GM18499 (cell line): Measurements from ENCODE around the gene CREG2.
"Not testable (repeated sequence)": the region's sequence is repeated elsewhere in the genome, so short reads cannot be mapped to it uniquely, and the experiment has no call there.

ENCODE experiments used
- ATAC-seq: cut with Tn5 transposase; IDR thresholded peaks from one replicate; pipeline ENCODE4 v1.9.1; 2021; ENCODE audit warnings: moderate number of reproducible peaks; ENCODE audit not compliant: insufficient read depth, unreplicated experiment

The CREG2 gene

DNA sequence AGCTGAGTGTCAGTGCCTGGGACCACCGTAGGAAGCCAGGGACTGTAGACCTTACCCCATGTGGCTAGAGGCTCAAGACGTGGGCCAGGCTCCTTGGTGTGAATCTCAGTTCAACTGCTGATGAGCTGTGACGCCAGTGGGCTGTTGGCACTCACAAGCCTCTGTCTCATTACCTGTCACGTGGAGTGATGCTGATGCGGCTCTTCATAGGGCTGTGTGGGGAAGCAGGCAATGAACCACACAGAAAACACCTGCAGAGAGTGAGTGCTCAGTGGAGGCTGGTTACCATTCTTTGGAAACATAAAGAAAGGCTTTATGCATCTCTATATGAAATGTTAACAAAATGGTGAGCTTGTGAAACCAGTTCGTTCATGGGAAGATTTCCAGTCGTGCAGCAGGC lies 36.1 kb downstream of the CREG2 start:
- ATAC-seq: no peak

DNA sequence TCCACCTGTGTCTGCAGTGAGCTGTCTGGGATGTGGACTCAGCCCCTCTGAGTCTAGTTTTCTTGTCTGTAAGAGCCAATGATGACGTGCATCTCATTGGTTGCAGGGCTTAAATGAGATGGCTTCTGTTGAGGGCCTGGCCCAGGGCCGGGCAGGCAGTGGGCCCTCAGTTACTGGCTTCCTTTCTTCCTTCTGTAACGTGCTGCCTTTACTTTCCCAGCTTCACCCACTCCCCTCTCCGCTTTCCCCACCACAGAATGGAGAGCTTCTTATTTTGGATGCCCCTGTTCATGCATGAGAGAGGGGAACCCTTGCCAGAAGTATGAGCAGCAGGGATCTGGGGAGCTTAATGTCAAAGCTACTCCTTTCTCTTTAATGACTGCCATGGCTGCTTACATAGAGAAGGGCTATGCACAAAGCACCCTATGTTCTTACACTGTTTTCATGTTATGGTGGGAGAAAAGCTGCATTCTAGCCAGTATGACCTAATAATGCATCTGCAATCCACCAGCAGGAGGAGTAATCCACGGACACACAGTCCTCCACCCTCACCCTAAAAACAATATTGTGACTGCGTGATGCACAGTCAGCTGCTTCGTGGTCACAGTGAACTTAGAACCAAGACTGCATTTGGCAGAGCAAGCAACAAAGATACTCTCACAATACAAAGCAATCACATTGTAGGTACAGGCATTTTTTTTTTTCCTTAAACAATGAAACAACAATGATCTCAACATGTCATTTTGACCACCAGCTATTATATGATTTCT lies 37.2 kb downstream of the CREG2 start:
- ATAC-seq: no peak

DNA sequence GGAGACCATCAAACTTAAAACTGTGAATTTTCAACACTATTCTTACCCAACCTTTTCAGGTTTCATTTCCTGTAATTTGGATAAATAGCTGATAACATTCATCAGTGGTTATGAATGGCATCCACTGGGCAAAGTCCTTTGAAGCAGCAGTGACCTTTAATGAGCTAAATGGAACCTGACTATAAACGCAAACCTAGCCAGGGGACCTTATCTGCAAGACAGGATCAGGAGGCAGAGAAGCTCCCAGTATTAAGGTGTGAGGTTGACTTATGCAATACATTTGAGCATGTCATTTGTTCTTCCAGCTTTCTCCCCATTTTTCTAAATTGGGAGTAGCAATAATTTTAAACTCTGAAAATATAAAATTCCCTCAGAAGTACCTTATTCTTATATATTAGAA lies 38.4 kb downstream of the CREG2 start:
- no peak for ATAC-seq

DNA sequence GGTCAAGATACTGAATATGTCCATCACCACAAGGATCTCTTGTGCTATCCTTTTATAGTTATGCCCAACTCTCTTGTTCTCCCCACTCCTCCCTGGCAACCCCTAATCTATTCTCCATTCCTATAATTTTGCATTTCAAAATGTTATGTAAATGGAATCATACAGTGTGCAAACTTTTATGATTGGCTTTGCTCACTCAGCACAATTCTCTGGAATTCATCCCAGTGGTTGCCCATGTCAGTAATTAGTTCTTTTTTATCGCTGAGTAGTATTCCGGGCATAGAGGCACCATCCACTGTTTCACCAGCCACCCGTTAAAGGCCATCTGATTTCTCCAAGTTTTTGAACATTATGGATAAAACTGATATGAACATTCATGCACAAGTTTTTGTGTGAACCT lies 40.4 kb downstream of the CREG2 start:
- no peak for ATAC-seq

DNA sequence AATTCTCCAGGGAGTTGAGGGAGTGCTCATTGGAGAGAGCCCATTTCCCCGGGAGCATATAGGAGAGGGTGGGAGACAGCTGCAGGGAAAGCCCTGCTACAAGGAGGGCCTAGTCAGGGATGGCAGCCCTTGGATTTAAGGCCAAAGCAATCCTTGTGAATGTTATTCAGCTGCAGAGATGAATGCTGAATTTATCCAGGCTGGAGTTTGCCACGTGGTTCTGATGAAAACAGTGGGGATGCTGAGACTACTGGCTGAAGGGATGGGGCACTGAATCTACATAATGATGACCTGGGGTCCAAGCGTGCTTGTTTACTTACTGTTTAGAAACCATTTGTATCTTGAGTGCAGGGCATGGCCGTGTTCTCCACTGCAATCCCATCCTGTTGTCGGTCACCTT lies 43.2 kb downstream of the CREG2 start:
- ATAC-seq: no peak

DNA sequence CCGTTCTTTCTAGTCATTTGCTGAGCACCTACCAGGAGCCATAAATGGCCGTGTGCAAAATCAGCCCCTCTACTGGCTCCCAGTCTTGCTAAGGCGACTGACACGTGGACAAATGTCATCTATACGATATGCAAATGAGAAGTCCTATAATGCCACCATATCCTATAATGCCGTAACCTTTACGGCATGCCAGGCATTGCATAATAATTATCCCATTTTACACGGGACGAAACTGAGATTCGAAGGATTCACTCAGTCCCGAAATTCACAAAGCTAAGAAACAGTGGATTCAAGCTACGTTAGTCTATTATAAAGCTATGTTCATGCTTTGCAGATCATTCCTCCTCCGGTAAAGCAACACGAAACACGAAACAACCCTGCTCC lies 44.7 kb downstream of the CREG2 start:
- no peak for ATAC-seq

DNA sequence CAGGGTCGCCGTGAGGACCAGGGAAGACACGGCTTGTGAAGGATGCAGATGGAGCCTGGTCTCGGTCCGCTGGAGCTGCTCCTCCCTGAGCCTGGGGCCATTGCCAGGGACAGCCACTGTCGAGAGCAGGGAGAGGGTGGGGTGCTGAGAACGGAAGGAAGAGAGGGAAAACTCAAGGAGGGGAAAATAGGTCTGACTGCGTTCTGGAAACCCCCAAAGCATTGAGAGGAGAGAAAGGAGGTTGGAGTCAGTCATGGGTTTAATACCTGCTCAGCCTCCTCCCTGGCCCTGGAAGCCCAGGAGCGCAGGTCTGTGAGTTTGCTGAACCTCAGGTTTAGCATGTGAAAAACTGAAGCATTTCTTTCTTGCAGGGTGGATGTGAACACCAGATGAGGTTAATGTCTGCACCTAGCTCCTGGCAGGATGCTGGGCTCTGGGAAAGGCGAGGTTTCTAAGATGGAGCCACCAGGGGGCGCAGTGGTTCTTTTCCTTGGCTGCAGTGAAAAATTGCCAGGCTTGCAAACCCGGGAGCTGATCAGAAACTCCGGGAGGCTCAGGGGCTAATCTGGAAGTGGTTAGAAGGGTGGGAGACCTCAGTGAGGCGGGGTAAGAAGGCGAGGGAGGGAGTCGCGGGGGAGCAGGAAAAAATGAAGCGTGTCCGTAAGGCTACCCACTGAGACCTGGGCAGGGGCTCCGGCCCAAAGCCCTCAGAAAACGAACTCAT lies 45.2 kb downstream of the CREG2 start:
- no peak for ATAC-seq

DNA sequence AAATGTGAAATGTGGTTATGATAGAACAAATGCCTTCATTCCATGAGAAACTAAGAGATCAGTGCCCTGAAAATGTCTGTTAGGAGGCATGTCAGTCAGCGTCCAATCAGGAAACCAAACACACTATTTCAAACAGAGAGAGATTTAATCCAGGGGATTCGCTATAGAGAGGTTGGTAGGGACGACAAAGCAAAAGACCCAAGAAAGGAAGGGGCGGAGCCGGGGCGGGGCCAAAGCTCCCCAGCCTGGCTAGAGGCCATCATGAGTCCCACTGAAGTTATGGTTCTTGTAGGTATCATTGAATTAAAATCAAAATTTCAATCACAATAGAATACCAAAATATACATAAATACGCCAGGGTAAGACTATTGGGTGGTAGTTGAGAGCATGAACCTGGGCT lies 45.9 kb downstream of the CREG2 start:
- ATAC-seq: no peak

DNA sequence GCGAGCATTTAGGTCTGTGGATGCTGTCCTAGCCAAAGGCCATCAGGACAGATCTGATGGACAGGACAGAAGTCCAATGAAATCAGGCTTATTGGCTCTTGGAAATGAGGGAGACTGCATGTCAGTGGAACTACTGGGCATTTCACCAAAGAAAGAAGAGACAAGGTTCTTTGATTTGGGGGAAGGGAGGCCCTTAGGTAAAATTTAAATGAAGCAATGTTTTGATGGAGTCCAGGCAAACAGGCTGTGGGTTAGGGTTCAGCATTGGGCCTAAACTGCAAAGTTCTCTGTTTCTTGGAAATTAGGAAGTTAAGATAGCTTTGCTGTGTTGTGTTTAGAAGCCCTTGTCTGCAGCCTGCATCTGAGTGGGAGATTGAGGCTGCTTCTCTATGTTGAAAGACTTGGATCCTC lies 47.2 kb downstream of the CREG2 start:
- ATAC-seq: no peak

DNA sequence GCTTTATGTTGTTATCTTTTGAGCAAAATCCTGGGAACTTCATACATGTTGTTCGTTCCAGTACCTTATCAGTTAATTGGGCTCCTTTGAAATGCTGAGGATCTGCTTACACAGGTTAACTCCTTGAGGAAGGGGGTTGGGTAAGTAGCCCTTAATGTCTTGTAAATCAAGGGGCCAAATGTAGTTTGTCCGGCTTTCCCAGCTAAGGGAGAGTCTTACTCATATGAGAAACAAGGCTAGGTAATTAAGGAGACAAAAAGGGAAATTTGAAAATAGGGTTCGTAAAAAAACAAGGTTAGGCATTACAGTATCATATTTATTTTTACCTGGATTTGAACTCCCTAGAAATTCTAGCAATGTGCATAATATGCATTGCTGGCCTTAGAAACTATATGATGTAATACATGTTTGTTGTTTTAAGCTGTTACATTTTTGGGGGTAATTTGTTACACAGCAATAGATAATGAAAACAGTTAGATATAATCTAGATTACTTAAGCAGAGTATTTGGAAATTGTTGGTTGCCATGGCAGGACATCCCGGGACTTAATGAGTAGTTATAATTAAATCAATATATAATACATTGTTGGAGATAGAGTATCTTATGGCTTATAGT lies 47.9 kb downstream of the CREG2 start:
- no peak for ATAC-seq

DNA sequence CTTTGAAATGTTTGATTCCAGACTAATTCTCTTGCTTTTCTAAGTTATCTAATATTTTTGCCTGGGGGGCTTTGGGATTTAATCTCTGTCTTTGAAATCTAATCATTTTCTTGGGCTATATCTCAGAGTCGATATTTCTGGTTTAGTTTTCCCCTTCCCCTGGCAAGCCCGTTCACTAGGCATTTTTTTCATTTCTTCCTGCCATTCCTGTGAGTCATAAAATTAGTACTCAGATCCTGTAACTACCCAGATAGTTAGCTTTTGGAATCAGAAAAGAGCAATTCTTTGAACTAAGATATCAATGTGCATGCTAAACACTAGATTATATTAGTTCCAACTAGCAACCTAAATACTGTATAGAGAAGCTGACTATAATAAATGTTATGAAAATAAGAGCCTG lies 49.4 kb downstream of the CREG2 start:
- no peak for ATAC-seq

DNA sequence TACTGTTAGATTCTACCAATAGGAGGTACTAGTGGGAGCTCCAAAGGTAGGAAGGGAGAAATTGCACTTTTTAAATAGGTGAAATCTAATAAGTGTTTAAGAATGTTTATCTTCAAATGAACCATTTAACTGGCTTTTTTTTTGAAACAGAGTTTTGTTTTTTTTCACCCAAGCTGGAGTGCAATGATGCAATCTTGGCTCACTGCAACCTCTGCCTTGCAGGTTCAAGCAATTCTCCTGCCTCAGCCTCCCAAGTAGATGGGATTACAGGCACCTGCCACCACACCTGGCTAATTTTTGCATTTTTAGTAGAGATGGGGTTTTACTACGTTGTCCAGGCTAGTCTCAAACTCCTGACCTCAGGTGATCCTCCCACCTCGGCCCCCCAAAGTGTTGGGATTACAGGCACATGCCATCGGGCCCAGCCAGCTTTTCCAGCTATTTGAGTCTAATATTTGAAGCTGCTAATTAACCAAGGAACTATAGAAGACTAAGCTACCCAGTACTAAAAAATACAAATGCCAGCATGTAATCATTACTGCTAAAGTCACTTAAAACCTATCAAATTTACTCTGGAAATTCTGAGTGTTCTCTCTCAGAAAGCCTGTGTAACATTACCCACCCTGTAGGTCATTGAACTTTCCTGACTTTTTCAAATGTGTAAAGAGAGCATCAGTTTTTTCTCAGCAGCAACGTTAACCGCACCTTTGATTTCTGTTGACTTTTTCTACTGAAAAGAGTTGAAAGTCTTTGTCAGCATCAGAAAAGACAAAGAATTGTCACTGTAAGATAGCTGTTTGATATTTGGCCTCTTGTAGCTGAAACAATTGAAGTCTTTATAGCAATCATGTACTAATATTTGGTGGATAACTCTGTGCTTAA lies 54.2 kb downstream of the CREG2 start:
- no peak for ATAC-seq

DNA sequence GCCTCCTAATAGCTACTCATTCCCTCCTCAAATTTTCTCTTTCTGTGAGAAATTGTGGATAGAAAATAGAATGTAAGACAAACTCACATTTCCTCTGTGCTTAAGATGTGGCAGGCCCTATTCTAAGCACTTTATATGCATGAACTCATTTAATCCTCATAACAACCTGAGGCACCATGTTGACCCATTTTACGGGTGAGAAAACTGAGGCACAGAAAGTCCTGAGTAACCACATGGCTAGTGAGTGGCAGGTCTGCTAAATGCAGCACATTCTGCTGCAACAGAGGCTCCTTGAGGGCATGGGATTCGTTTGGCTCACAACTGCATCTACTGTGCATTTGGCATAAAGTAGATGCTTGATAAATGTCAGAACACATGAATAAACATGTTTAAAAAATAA lies 56.1 kb downstream of the CREG2 start:
- ATAC-seq: no peak

DNA sequence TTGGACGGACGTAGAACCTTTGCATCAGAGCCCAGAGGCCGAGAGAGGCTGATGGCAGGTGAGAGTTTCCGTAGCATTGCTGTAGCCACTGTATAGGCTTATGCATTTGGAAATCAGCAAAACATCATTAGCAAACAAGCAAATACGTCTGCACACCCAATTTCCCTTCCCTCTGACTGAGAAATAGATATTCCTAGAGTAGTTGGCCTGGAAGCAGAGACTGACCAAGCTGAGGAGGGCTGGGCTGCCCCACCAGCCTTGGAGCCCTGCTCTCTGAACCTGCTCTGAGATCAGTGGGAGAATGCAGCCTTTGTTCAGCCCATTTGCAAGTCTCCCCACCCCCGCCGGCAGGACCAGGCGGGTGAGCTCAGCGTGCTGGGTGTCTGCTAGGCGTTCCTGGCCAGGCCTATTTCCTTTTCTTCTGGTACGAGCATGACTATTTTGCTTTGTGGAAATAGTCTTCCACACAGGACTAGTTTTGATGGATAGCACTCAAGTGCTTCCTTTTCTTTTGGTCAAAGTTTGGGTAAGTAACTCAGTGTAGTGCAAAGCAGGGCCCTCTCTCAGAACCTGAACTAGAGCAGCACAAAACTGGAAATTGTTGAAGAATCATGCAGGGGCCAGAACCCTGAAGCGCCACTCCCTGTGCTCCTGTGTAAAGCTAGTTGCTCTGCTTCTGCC lies 56.9 kb downstream of the CREG2 start:
- ATAC-seq: no peak

DNA sequence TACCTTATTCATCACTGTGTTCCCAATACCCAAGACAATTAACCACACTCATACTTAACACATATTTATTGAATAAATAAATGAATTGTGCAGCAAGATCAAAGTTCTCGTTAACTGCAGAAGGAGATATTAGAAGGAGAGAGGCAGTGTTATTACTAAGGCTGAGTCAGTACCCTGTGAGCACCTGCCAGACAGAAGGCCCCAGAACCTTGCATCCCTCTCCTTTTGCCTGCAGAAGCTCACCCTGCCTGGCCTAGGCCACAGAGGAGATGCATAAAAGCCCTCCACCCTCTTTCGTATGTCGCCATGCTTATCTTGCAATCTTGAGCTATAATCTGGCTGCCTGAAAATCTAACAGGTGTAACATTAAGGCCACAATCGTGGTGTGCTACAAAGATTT lies 58.3 kb downstream of the CREG2 start:
- ATAC-seq: no peak

DNA sequence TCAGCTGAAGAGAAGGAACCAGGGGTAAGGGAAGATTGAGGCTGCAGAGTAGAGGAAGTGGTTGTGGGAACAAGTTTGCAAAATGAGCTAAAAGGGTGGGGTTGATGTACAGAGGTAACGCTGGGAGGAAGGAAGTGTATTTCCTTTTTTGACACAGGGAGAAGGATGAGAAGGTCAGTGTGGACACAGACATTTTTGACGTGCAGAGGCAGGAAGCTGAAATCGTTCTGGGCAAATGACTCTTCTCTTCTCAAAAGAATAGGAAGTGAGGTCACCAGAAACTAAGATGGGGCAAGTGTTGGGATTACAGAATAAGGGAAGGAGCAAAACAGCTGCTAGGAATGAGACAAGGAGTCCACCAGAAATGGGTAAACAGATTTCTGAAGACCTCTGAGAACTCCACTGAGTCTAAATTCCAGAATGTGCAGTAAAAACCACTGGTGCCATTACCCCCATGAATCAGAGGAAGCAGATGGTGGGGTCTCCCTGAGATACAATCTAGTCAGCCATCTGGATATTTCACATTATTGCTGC lies 58.8 kb downstream of the CREG2 start:
- no peak for ATAC-seq

DNA sequence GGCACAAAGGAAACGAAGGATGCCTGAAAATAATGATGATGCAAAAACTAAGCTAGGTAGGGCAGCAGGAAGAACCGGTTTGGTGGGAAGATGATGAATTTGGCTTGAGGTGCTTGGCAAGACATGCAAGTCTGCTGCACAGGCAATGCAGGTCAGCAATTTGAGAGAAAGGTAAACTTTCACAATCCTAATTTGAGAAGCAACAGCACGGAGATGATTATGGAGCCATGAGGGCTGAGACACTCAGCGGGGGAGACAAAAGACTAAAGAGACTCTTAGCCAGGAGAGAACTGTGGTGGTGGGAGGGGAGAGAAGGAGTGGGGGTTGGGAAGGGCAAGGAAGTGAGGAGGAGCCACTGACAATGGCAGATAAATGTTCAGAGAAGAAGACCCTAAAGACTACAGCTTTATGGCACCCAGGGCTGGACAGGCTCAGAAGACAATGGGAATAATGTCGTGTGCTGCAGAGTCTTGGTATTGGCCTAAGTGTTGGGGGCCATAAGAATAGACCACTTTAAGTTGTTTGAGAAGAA lies 59.4 kb downstream of the CREG2 start:
- no peak for ATAC-seq

DNA sequence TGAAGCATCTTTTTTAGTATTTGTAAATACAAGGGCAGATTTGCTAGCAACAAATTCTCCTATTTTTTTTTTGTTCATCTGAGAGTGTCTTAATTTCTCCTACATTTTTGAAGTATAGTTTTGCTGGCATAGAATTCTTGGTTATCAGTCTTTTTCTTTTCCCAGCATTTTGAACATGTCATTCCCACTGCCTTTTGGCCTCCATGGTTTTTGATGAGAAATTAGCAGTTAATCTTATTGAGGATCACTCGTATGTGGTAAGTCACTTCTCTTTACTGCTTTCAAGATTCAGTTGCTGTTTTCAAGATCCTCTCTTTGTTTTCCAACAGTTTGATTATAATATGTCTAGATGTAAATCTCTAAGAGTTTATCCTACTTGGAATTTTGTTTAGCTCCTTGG lies 61.9 kb downstream of the CREG2 start:
- no peak for ATAC-seq

DNA sequence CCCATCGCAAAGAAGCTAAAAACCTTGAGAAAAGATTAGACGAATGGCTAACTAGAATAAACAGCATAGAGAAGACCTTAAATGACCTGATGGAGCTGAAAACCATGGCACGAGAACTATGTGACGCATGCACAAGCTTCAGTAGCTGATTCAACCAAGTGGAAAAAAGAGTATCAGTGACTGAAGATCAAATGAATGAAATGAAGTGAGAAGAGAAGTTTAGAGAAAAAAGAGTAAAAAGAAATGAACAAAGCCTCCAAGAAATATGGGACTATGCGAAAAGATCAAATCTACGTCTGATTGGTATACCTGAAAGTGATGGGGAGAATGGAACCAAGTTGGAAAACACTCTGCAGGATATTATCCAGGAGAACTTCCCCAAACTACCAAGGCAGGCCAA lies 70.7 kb downstream of the CREG2 start:
- not testable (repeated sequence) for ATAC-seq

DNA sequence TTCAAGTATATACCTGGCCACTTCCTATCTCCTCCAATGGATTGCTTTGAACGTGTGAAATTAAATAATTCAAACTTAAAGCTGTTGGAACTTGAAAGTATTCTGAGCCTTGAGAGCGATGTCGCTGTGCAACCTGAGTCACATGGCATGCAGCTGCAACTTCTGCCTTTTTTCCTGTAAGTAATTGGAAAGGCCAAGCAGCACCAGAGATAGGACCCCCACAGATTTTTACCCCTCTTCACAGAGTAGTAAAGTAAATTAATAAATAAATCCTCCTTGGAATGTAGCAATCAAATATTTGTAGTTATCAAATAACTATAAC lies 75.6 kb downstream of the CREG2 start:
- ATAC-seq: no peak
